ENCODE measurements around the gene FBXL13. TPM values are rescaled to one million over a fixed set of nuclear protein-coding genes. Genes with fewer than 3 reads are reported as not detected.
"Not testable (repeated sequence)": the region's sequence is repeated elsewhere in the genome, so short reads cannot be mapped to it uniquely, and the experiment has no call there.

The FBXL13 gene
- total RNA-seq, 1 donor from 2014 or later: 0.98 TPM

DNA sequence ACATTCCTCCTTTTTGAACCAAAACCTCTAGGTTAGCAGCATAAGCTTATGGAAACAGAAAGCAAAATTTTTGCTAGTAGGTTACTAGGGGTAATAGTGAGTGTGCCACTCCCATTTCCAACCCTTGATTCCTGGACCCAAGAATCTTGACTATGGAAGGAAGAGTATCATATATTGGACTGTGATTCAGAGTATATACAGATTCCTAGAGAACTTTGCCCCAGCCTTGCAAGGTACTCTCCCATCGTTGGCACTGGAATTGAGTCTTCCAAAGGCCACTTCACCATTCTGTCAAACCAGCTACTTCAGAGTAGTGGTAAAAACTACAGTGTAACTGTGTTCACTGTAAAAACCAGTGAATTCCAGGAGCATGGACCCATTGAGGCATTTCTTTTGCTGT lies 92.4 kb downstream of the FBXL13 start:
- Histone ChIP-seq H3K36me3 (no peaks in the 10 kb centered on the region), H3K27me3 (no peaks in the 10 kb centered on the region), H3K9me3 (no peaks in the 10 kb centered on the region), H3K4me1 (no peaks in the 10 kb centered on the region), H3K4me3 (no peak overlapping the region), H3K27ac (no peak overlapping the region)
- intact Hi-C loops (cut with DNase I): no loop called here
- no peak for DNase-seq (ENCODE audit: extremely low spot score in 2 of 2)
- TF ChIP-seq, protein P1, sequence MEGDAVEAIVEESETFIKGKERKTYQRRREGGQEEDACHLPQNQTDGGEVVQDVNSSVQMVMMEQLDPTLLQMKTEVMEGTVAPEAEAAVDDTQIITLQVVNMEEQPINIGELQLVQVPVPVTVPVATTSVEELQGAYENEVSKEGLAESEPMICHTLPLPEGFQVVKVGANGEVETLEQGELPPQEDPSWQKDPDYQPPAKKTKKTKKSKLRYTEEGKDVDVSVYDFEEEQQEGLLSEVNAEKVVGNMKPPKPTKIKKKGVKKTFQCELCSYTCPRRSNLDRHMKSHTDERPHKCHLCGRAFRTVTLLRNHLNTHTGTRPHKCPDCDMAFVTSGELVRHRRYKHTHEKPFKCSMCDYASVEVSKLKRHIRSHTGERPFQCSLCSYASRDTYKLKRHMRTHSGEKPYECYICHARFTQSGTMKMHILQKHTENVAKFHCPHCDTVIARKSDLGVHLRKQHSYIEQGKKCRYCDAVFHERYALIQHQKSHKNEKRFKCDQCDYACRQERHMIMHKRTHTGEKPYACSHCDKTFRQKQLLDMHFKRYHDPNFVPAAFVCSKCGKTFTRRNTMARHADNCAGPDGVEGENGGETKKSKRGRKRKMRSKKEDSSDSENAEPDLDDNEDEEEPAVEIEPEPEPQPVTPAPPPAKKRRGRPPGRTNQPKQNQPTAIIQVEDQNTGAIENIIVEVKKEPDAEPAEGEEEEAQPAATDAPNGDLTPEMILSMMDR (IDR thresholded peaks at IDR 0.05): no peak
- TF ChIP-seq POLR2A (IDR thresholded peaks at IDR 0.05) (no peak), POLR2AphosphoS5 (IDR thresholded peaks at IDR 0.05; ENCODE audit: insufficient read depth in 1 of 2, low read depth in 1 of 2) (no peak)

GRCh38 chr7:102981451-102981850 lies 93.1 kb downstream of the FBXL13 start:
- TF ChIP-seq, protein P1 (IDR thresholded peaks at IDR 0.05): no peak
- TF ChIP-seq POLR2A (IDR thresholded peaks at IDR 0.05): no peak
- no peak for TF ChIP-seq POLR2AphosphoS5 (IDR thresholded peaks at IDR 0.05; ENCODE audit: insufficient read depth in 1 of 2, low read depth in 1 of 2)
- H3K4me1 ChIP-seq: no peaks in the 10 kb centered on the region
- H3K27ac ChIP-seq: no peak overlapping the region
- no peaks in the 10 kb centered on the region for H3K9me3 ChIP-seq
- DNase-seq (ENCODE audit: extremely low spot score in 2 of 2): no peak
- intact Hi-C loops (cut with DNase I): no loop called here
- H3K36me3 ChIP-seq: no peaks in the 10 kb centered on the region
- no peaks in the 10 kb centered on the region for H3K27me3 ChIP-seq
- H3K4me3 ChIP-seq: no peak overlapping the region

- H3K9me3 ChIP-seq: no peaks in the 10 kb centered on the region
- H3K4me1 ChIP-seq: no peaks in the 10 kb centered on the region
- H3K27me3 ChIP-seq: no peaks in the 10 kb centered on the region
- no peaks in the 10 kb centered on the region for H3K36me3 ChIP-seq
- intact Hi-C loops (cut with DNase I): no loop called here
- TF ChIP-seq, protein P1 (IDR thresholded peaks at IDR 0.05): no peak
- TF ChIP-seq POLR2AphosphoS5 (IDR thresholded peaks at IDR 0.05; ENCODE audit: insufficient read depth in 1 of 2, low read depth in 1 of 2): no peak
- no peak for TF ChIP-seq POLR2A (IDR thresholded peaks at IDR 0.05)
- H3K4me3 ChIP-seq: no peak overlapping the region
- H3K27ac ChIP-seq: no peak overlapping the region
- DNase-seq (ENCODE audit: extremely low spot score in 2 of 2): no peak
These were observed 94.9 kb downstream of the FBXL13 start for GRCh38 chr7:102979670-102980069.

DNA sequence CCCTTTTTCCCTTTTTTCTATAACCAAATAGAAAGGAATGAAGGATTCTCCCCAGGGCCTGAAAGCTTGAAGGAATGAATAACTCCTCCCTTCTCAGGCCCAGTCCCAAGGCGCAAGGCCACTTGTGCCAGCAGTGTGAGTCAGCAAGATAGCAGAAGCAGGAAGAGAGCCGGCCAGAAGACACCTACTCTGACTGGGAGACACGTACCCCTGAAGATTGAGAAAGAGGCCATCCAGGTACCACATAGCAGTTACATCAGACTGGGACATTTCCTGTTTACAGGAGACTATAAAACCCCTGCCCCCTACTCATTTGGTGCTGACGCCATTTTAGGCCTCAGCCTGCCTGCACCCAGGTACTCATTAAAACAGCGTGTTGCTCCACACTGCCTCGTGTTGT lies 96.3 kb downstream of the FBXL13 start:
- no peak overlapping the region for H3K4me3 ChIP-seq

GRCh38 chr7:102977586-102977985 lies 97.0 kb downstream of the FBXL13 start:
- DNase-seq (ENCODE audit: extremely low spot score in 2 of 2); H3K27ac ChIP-seq; H3K4me3 ChIP-seq; H3K27me3 ChIP-seq; H3K36me3 ChIP-seq; H3K9me3 ChIP-seq; intact Hi-C loops (cut with DNase I); H3K4me1 ChIP-seq: not testable (repeated sequence)

More for the DNA sequence above, 96.3 kb downstream of the FBXL13 start:
- H3K4me1 ChIP-seq: no peaks in the 10 kb centered on the region
- no peaks in the 10 kb centered on the region for H3K27me3 ChIP-seq
- no peak for DNase-seq (ENCODE audit: extremely low spot score in 2 of 2)
- TF ChIP-seq POLR2A (IDR thresholded peaks at IDR 0.05): no peak
- TF ChIP-seq POLR2AphosphoS5 (IDR thresholded peaks at IDR 0.05; ENCODE audit: insufficient read depth in 1 of 2, low read depth in 1 of 2): no peak
- TF ChIP-seq, protein P1 (IDR thresholded peaks at IDR 0.05): no peak
- no peaks in the 10 kb centered on the region for H3K36me3 ChIP-seq
- intact Hi-C loops (cut with DNase I): no loop called here
- H3K27ac ChIP-seq: no peak overlapping the region
- H3K9me3 ChIP-seq: no peaks in the 10 kb centered on the region

DNA sequence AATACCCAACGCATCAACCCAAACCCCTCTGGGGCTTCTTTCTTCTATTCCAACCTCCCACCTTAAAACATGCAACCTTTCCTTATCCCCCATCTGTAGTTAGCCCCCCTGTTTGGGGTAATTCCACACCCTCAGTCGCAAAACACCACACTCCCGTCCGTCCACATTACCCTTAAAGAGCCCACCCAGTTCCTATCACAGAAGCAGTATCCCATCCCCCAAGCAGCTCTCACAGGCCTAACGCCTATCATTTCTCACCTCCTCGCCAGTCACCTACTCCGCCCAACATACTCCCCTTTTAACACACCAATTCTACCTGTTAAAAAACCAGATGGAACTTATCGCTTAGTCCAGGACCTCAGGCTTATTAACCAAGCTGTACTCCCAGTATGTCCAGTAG lies 98.1 kb downstream of the FBXL13 start:
- intact Hi-C loops (cut with DNase I): no loop called here
- TF ChIP-seq, protein P1 (IDR thresholded peaks at IDR 0.05): no peak
- no peak overlapping the region for H3K4me3 ChIP-seq
- no peaks in the 10 kb centered on the region for H3K36me3 ChIP-seq
- no peaks in the 10 kb centered on the region for H3K27me3 ChIP-seq
- H3K9me3 ChIP-seq: no peaks in the 10 kb centered on the region
- no peak overlapping the region for H3K27ac ChIP-seq
- DNase-seq (ENCODE audit: extremely low spot score in 2 of 2): no peak
- H3K4me1 ChIP-seq: no peaks in the 10 kb centered on the region

All from vagina (tissue), 2 donors.